Activated CD4-positive, alpha-beta T cell treated with anti-CD3 and anti-CD28 coated beads, Interleukin-2, amount 50 U/mL, for 24 hours (primary cell): ENCODE results near the gene NPVF.

ENCODE experiments used
- DNase-seq, 2 donors: peaks; one replicate each; pipeline ENCODE4 v3.0.0-alpha.2; 2020; ENCODE audit warnings: low read depth in 1 of 2, low spot score in 1 of 2

NPVF gene

GRCh38 chr7:25235471-25235870 is 7.2 kb upstream of the NPVF start:
- no peak for DNase-seq

DNA sequence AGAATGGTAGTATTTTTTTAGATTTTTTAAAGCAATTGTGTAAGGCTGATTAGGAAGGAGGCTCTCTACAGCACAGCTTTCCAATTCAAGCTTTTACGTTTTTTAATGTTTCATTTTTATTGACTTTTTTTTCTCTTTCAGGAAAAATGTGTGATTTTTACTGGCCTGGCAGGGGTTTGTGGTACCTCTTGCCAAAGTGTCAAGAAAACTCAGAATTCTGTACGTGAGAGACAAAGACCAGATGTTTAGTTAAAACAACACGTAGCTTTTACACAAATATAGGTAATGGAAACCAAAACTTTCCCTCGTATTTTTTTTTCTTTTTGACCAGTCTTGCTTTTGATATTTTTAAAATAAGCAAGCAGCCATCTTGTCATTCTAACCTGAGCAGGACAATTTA is 6.0 kb upstream of the NPVF start:
- DNase-seq = no peak

GRCh38 chr7:25223206-25223605 is 5.1 kb downstream of the NPVF start:
- DNase-seq = no peak

DNA sequence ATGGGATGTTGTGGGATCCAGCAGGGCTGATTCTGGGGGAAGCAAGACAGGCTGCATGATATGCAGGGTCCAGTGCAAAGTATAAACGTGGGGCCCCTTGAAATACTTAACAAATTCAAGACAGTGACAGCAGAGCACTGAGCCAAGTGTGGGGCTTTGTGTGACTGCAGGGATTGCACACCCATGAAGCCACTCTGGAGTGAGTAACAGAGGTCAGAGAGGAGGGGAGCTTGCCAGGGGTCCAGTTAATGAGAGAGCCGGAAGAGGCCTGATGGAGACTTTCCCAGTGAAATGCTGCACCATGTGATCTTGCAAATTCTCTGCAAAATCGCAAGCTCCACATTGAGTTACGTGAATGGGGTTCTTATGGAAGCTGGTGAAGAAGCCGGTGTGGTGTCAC is 5.6 kb downstream of the NPVF start:
- no peak for DNase-seq

DNA sequence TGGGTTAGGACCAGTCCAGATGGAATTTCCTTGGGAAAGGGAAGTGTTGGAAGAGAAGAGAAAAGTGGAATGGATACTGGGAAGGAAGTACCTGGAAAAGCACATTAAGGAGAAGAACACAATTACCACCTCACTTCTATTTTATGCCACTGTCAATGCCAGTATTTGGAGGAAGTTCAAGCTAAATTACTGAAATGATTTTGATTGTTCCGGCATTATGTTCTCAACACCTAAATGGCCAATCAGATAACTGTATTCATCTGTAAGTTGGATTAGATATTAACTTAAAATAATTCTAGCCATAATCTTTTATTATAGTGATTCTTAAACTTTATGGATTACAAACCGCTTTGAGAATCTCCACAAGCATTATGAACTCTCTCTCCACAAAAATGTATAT is 7.3 kb downstream of the NPVF start:
- DNase-seq = no peak

DNA sequence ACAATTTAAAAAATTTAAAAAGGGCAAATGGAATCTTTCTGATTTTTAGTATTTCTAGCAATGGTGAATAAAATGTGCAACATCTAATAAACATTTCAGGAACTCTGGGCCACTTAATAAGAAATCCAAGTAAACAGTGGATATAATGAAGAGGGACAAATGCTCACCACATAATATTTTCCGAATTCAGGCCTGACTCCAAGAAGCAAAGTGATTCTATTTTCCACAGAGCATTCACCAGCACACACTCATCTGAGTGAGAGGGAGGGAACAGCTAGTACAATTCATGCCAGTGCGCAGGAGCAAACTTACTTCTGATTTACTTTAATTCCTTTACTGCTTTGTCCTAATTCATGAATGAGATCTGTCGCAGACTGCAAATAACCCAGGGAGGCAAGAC is 10.1 kb downstream of the NPVF start:
- DNase-seq = no peak

DNA sequence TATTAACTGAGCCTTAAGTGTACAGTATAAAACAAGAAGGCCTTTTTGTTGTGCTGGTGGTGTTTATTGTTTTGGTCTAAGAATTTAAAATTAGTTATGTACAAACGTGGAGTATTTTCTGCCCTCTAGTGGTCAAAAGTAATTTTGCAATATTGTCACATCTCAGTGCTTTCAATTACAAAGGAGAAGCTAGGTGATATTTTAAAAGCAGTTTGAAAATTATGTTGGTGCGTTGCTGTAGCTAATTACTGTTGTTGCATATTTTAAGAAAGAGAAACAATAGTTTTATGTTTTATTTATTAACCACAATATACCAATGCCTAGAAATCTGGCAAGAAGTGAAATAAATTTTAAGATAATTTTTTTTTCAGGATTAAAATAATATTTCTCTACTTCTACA is 11.4 kb downstream of the NPVF start:
- no peak for DNase-seq

GRCh38 chr7:25215694-25216335 is 12.5 kb downstream of the NPVF start:
- no peak for DNase-seq

GRCh38 chr7:25208525-25209221 is 19.6 kb downstream of the NPVF start:
- DNase-seq = no peak

GRCh38 chr7:25207887-25208286 is 20.4 kb downstream of the NPVF start:
- DNase-seq = no peak

- no peak for DNase-seq
Measured at GRCh38 chr7:25206765-25207164, 21.5 kb downstream of the NPVF start.

- no peak for DNase-seq
Measured at GRCh38 chr7:25196132-25196896, 32.0 kb downstream of the NPVF start.

- DNase-seq = no peak
Measured at GRCh38 chr7:25194036-25194435, 34.2 kb downstream of the NPVF start.

DNA sequence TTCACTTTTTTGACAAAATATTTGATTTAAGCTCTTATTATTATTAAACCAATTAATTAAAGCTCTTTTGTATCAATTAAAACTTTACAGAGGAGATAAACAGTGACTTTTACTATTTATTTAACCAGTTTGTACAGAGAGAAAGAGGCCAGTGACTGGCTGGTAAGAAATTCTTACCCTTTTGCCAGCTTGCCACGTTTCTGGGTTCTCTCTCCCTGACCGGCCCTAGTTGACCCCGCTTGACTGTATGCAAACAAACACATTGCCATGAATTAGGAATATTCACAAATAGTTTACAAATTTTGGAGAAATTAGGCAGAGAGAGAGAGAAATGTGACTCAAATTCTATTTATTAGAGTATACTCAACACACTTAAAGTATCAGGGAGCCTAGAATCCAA is 36.2 kb downstream of the NPVF start:
- DNase-seq = no peak

DNA sequence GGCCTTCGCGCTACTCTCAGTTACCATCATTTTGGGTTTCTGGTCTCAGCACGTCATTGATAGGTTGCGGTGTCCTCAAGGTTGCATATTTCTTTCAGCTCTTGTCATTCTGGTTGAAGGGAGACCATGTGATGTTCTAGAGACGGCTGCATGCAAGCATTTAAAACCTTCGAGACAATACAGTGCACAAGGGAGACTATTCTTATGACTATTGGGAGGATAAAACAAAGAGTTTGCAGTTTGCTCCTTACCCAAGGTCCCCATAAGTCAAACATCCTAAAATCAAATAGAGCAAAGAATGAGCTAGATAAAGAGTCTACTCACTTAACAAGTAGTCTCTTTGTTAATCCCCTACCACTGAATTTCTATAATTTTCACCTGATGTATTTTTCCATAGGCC is 39.1 kb downstream of the NPVF start:
- no peak for DNase-seq

DNA sequence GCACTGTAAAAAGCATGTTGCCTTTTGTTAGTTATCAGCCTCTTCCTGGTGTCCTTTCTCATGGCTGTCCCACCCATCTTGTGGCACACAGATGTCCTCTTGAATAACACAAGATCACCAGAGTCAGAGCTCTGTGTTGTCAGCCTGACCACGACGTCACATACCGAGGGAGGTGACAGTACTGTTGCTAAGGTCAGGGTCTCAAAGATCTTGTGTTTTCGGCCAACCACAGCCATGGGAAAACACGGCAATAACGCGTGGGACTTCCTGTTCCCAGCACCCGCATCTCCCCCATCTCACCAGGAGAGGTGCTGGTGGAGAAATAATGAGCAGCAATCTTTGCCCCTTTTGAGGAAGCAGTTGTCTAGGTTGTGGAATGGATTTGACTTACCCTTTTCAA is 40.4 kb downstream of the NPVF start:
- DNase-seq = no peak

GRCh38 chr7:25186436-25186835 is 41.9 kb downstream of the NPVF start:
- DNase-seq = no peak

DNA sequence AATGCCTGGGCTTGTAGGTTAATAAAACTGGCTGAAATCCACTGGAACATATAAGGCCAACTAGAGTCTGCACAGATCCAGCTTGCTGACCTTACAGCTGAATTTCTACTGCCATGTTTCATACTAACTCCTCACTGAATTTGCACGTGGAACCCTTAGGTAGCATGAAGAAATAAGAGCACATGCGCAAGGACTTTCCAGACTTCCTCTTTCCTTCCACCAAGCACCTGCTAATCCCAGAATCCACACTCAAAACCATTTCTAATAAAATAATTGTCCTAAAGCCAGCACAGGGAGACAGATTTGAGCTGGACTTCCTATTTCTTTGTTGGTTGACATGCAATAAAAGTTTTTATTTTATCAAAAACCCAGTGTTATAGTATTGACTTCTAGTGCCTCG is 46.8 kb downstream of the NPVF start:
- no peak for DNase-seq

- DNase-seq = no peak
Measured at GRCh38 chr7:25180946-25181345, 47.3 kb downstream of the NPVF start.

DNA sequence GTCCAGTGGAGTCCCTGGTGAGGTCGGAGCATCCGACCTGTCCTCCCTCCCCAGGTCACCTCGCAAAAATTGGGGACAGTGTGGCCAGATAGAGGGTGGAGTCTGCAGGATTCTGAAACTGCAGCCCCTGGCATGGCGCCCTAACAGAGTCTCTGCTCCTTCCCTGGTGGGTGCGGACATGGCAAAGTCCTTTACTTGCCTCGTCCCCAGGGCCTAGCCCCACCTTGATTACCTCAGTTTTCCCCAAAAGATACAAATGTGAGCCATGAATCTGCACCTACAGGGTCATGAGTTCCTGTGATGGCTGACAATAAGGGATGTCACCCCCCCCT is 47.7 kb downstream of the NPVF start:
- no peak for DNase-seq

DNA sequence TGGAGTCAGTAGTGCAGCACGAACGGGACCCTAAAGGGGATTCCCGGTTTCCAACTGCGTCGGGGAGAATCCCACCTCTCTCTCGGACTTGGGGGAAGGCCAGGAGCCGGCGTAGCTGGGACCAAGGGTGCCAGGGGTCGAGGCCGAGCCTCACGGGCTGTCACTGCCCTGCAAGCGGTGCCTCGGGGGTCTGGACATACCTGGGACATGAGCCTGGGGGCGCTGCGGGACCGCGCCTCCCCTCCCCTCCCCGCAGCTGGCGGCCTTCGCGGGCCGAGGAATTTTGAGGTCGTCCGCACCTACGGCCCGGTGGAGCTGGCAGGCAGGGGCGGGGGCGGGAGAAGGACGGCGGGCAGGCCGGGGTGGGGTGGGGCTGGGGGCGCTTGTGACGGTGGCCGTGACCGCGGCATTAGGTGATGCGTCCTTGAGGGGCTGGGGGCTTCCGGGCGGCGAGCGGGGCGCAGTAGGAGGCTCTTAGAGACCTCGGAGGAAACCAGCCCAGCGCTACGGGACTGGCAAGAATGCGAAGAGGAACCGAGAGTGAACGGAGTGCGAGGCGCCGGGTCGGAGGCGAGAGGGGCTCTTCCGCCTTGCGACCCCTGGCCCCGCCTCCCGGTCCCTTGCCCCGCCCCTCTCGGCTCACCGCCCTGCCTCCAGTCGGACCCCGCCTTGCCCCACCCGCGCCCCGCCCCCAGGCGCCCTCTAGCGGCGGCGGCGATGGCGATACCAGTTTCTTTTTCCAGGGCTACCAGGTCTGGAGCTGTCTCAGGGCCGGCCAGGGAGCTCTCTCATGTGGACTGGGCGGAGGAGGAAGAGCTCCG is 48.3 kb downstream of the NPVF start:
- peak; percentile 92 to 96 for DNase-seq

GRCh38 chr7:25179325-25179724 is 49.0 kb downstream of the NPVF start:
- DNase-seq = no peak
